Measurements from ENCODE around the gene MDGA2. TPM values are rescaled to one million over a fixed set of nuclear protein-coding genes. Genes with fewer than 3 reads are reported as not detected.

MDGA2 gene
- total RNA-seq, 1 donor from 2014 or later: not detected

GRCh38 chr14:47167402-47167801 is 508.0 kb downstream of the MDGA2 start:
- no peaks in the 10 kb centered on the region for H3K36me3 Mint-ChIP-seq (ENCODE audit: low read depth)
- no peak for TF ChIP-seq CTCF (IDR thresholded peaks at IDR 0.05)
- POLR2A ChIA-PET: no interaction called here

GRCh38 chr14:47155395-47155794 is 520.0 kb downstream of the MDGA2 start:
- no peak for ATAC-seq (ENCODE audit: low read depth)
- Mint-ChIP-seq H3K27ac (no peak overlapping the region), H3K9me3 (peaks cover 9% of the 10 kb centered on the region), H3K4me1 (no peaks in the 10 kb centered on the region), H3K27me3 (no peaks in the 10 kb centered on the region), H3K36me3 (ENCODE audit: low read depth) (no peaks in the 10 kb centered on the region), H3K4me3 (no peak overlapping the region)
- intact Hi-C loops (cut with micrococcal nuclease): no loop called here
- CTCF ChIA-PET: no interaction called here
- no peak for DNase-seq
- TF ChIP-seq CTCF (IDR thresholded peaks at IDR 0.05): no peak
- POLR2A ChIA-PET: no interaction called here

More at GRCh38 chr14:47167402-47167801, 508.0 kb downstream of the MDGA2 start:
- Mint-ChIP-seq H3K27ac (no peak overlapping the region), H3K4me1 (no peaks in the 10 kb centered on the region), H3K4me3 (no peak overlapping the region), H3K27me3 (no peaks in the 10 kb centered on the region), H3K9me3 (peaks cover 2% of the 10 kb centered on the region)
- intact Hi-C loops (cut with micrococcal nuclease): no loop called here
- DNase-seq (no peak), ATAC-seq (ENCODE audit: low read depth) (no peak)
- CTCF ChIA-PET: no interaction called here

GRCh38 chr14:47154276-47154797 is 521.1 kb downstream of the MDGA2 start:
- H3K27ac Mint-ChIP-seq: no peak overlapping the region
- no peak for ATAC-seq (ENCODE audit: low read depth)
- intact Hi-C loops (cut with micrococcal nuclease): no loop called here
- ChIA-PET POLR2A (no interaction called here), CTCF (no interaction called here)
- peaks cover 9% of the 10 kb centered on the region for H3K9me3 Mint-ChIP-seq
- H3K4me3 Mint-ChIP-seq: no peak overlapping the region
- no peak for TF ChIP-seq CTCF (IDR thresholded peaks at IDR 0.05)
- no peak for DNase-seq
- H3K36me3 Mint-ChIP-seq (ENCODE audit: low read depth): no peaks in the 10 kb centered on the region
- H3K27me3 Mint-ChIP-seq: no peaks in the 10 kb centered on the region
- no peaks in the 10 kb centered on the region for H3K4me1 Mint-ChIP-seq

GRCh38 chr14:47153746-47154145 is 521.7 kb downstream of the MDGA2 start:
- Mint-ChIP-seq H3K27ac (no peak overlapping the region), H3K27me3 (no peaks in the 10 kb centered on the region), H3K4me3 (no peak overlapping the region), H3K9me3 (peaks cover 9% of the 10 kb centered on the region), H3K4me1 (no peaks in the 10 kb centered on the region), H3K36me3 (ENCODE audit: low read depth) (no peaks in the 10 kb centered on the region)
- no peak for DNase-seq
- ChIA-PET POLR2A (no interaction called here), CTCF (no interaction called here)
- intact Hi-C loops (cut with micrococcal nuclease): no loop called here
- TF ChIP-seq CTCF (IDR thresholded peaks at IDR 0.05): no peak
- no peak for ATAC-seq (ENCODE audit: low read depth)

GRCh38 chr14:47150267-47150666 is 525.1 kb downstream of the MDGA2 start:
- H3K4me1 Mint-ChIP-seq: no peaks in the 10 kb centered on the region
- DNase-seq (no peak), ATAC-seq (ENCODE audit: low read depth) (no peak)
- POLR2A ChIA-PET: no interaction called here
- H3K27me3 Mint-ChIP-seq: no peaks in the 10 kb centered on the region
- CTCF ChIA-PET: no interaction called here
- no peaks in the 10 kb centered on the region for H3K36me3 Mint-ChIP-seq (ENCODE audit: low read depth)
- intact Hi-C loops (cut with micrococcal nuclease): no loop called here
- TF ChIP-seq CTCF (IDR thresholded peaks at IDR 0.05): no peak
- no peak overlapping the region for H3K27ac Mint-ChIP-seq
- no peak overlapping the region for H3K4me3 Mint-ChIP-seq
- peaks cover 9% of the 10 kb centered on the region for H3K9me3 Mint-ChIP-seq

All from activated B cell treated with CpG ODN at 0.5 μM for 24 hours (primary cell).